Measurements from ENCODE around the gene BCAM.
"Not testable (repeated sequence)": the region's sequence is repeated elsewhere in the genome, so short reads cannot be mapped to it uniquely, and the experiment has no call there.

Gene BCAM

GRCh38 chr19:44808463-44809371 is at the start of gene BCAM:
BCAM (plus strand) TSS chr19:44809103; CDS start chr19:44809125, 22 bp downstream.
- DNase-seq: no peak

GRCh38 chr19:44762038-44762437 is 46.9 kb upstream of the BCAM start:
- DNase-seq: no peak

- peak; percentile 88 to 90 for DNase-seq
Observed at GRCh38 chr19:44765033-44765948, 43.6 kb upstream of the BCAM start.

- no peak for DNase-seq
Observed at GRCh38 chr19:44765949-44766335, 43.0 kb upstream of the BCAM start.

- DNase-seq: no peak
Observed at GRCh38 chr19:44767295-44768180, 41.4 kb upstream of the BCAM start.

- DNase-seq: peak; percentile 92 to 95
Observed at GRCh38 chr19:44770550-44771257, 38.2 kb upstream of the BCAM start.

GRCh38 chr19:44772144-44772543 is 36.8 kb upstream of the BCAM start:
- not testable (repeated sequence) for DNase-seq

- DNase-seq: no peak
Observed at GRCh38 chr19:44772959-44773358, 35.9 kb upstream of the BCAM start.

GRCh38 chr19:44775676-44776240 is 33.1 kb upstream of the BCAM start:
- DNase-seq: no peak

- DNase-seq: no peak
Observed at GRCh38 chr19:44776402-44777096, 32.4 kb upstream of the BCAM start.

GRCh38 chr19:44777715-44778347 is 31.1 kb upstream of the BCAM start, which contains the start of gene CBLC:
CBLC (plus strand) TSS chr19:44777890; CDS start chr19:44777932, 42 bp downstream.
- DNase-seq: no peak

GRCh38 chr19:44779150-44779549 is 29.8 kb upstream of the BCAM start:
- no peak for DNase-seq

- DNase-seq: not testable (repeated sequence)
Observed at GRCh38 chr19:44781694-44782093, 27.2 kb upstream of the BCAM start.

GRCh38 chr19:44782729-44783128 is 26.2 kb upstream of the BCAM start:
- peak in 1 of 2 experiments; percentile 23 for DNase-seq

GRCh38 chr19:44783545-44783944 is 25.4 kb upstream of the BCAM start:
- no peak for DNase-seq

- DNase-seq: no peak
Observed at GRCh38 chr19:44785271-44785670, 23.6 kb upstream of the BCAM start.

GRCh38 chr19:44785993-44786392 is 22.9 kb upstream of the BCAM start:
- no peak for DNase-seq

- no peak for DNase-seq
Observed at GRCh38 chr19:44788971-44789370, 19.9 kb upstream of the BCAM start.

- no peak for DNase-seq
Observed at GRCh38 chr19:44789943-44790483, 18.9 kb upstream of the BCAM start.

GRCh38 chr19:44792281-44792680 is 16.6 kb upstream of the BCAM start:
- no peak for DNase-seq

Data from AML-193 (cell line).